Hindlimb muscle (tissue), 1 donor: ENCODE data around the gene CYS1. TPM values are rescaled to one million over a fixed set of nuclear protein-coding genes. Genes with fewer than 3 reads are reported as not detected.
"Not testable (repeated sequence)": the region's sequence is repeated elsewhere in the genome, so short reads cannot be mapped to it uniquely, and the experiment has no call there.

Experiments
- DNase-seq: peaks from one replicate; pipeline ENCODE4 v3.0.0-alpha.2; 2013
- polyA plus RNA-seq: library from polyadenylated mRNA; unstranded; fragments of 120-200 nt; gene quantifications from one replicate; pipeline ENCODE4 v1.2.1, GENCODE V29; 2013; ENCODE audit not compliant: insufficient read length

CYS1 gene
- polyA plus RNA-seq: 14.0 TPM

DNA sequence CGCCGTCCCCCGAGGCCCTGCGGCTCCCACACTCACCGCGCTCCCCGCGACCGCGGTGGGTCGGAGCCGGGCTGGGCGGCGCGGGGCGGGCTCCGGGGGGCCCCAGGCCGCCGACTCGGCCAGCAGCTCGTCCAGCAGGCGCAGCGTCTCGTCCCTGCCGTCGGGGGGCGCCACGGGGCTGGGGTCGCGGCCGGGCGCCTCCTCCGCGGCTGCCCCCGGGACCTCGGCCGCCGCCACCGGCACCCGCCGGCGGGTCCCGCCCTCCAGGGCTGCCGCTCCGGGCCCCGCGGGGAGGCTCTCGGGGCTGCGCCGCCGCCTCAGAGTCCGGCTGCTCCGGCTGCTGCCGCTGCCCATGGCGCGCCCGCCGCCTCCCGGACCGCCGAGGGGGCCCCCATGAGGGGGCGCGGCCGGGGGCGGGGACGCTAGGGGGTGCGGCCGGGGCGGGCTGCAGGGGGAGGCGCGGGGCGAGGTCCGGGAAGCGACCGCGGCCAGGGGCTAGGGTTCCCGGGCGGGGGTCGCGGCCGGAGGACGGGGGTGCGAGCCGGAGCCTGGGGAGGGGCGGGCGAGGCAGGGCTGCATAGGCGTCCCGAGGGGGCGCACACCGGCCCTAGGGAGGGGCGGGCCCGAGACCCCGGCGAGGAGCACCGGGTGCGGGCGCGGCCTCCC lies at the start of gene CYS1:
Gene CYS1, minus strand, starts transcription at position 542 of the 666 bp plus-strand sequence. Its CDS starts 188 bp downstream, at position 354.
- no peak for DNase-seq

DNA sequence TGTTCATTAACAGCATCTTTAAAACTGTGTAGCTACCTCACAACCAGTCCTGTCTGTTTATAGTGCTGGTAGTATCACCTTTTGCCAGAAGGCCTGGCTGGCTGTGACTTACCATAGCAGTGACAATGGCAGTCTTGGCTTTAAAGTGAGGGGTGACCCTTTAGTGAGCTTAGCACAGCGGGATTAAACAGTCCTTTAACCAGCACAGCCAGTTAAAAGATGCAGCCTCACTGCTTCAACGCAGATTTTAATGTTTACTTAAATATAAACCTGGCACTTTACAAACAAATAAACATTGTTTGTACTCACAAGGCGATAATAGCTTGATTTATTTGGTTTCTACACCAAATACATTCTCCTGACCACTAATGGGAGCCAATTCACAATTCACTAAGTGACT lies 49.3 kb upstream of the CYS1 start:
- DNase-seq: no peak

- no peak for DNase-seq
Observed at GRCh38 chr2:10128420-10128819, 48.2 kb upstream of the CYS1 start.

GRCh38 chr2:10126632-10127026 lies 46.4 kb upstream of the CYS1 start:
- DNase-seq: no peak

DNA sequence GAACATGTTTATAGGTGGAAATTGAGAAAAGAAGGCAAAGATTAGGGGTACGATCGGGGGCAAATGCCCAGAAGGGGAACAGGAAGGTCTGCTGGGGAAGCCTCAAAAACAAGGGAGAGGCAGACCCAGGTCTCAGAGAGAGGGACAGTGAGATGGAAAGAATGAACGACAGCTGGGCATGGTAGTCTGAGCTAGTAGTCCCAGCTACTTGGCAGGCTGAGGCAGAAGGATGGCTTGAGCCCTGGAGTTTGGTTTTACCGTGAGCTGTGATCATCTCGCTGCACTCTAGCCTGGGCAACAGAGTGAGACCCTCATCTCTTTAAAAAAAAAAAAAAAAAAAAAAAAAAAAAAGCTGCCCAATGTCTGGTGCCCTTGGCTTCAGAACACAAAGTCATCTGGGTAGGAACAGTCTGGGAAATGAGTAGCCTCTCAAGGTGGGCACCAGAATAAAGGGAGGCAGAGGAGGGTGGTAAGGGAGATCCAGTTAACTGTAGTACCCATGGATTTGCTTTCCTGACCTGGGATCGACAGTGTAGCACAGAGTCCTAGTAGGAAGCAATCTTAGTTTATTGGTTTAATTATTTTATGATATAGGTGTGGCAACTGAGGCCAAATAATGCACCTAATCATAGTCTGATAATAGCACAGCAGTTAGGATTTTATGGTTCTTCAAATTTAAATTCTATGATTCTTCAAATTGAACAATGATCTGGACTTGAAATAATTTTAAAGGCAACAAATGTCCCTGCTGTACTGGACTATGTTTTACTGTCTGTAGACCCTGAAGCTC lies 45.8 kb upstream of the CYS1 start:
- DNase-seq: no peak

GRCh38 chr2:10124538-10125045 lies 44.4 kb upstream of the CYS1 start:
- peak; percentile 69 for DNase-seq

- DNase-seq: no peak
Observed at GRCh38 chr2:10123281-10123680, 43.1 kb upstream of the CYS1 start.

DNA sequence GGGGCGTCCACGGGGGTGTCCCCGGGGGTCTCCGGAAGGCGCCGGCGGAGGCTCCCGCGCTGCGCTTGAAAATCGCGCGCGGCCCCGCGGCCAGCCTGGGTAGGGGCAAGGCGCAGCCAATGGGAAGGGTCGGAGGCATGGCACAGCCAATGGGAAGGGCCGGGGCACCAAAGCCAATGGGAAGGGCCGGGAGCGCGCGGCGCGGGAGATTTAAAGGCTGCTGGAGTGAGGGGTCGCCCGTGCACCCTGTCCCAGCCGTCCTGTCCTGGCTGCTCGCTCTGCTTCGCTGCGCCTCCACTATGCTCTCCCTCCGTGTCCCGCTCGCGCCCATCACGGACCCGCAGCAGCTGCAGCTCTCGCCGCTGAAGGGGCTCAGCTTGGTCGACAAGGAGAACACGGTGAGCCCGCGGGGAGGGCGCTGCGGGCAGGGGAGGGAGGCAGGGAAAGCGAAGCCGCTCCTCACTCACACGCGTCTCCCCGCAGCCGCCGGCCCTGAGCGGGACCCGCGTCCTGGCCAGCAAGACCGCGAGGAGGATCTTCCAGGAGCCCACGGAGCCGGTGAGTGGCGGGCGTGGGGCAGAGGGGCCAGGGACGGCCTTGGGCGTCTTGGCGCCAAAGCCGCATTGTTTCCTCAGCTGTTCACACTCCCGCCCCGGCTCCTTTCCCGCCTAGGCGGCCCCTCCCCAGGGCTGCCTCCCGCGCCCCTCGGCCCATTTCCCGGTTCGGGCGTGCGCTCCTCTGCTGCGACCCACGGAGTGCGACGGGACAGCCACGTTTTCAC lies 42.5 kb upstream of the CYS1 start, which contains the start of gene RRM2:
Gene RRM2, plus strand, starts transcription at position 240 of the 781 bp plus-strand sequence. Its CDS starts 60 bp downstream, at position 300.
- DNase-seq: peak; percentile 93

DNA sequence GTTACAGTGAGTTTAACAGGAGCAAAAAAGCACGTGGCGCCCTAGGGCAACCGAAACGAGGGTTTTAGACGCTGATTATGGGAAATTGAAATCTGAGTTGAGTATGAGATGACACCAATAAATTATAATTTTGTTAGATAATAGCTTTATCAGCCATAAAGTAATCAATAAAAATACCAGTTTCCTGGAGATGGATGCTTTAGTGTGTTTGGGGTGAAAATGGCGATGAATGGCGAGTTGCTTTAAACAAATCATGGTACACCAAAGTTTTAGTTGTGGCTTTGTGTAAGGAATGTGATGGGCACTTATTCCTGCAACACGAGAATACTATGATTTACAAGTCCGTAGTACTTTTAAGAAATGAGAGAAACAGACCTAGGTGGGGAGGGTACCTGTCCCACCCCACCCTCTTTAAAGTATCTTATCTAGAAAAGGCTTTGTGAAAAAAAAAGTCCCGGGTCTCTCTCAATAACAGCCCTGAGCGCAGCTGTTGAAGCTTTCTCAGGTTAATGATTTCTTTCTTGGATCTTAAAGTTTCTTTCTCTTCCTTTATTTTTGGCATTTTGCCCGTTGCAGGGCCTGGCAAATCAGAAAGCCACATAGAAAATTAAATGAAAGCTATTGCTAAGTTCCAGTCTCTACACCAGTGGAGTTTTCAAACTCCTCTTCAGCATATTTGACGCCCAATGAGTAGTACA lies 40.8 kb upstream of the CYS1 start:
- DNase-seq: no peak

DNA sequence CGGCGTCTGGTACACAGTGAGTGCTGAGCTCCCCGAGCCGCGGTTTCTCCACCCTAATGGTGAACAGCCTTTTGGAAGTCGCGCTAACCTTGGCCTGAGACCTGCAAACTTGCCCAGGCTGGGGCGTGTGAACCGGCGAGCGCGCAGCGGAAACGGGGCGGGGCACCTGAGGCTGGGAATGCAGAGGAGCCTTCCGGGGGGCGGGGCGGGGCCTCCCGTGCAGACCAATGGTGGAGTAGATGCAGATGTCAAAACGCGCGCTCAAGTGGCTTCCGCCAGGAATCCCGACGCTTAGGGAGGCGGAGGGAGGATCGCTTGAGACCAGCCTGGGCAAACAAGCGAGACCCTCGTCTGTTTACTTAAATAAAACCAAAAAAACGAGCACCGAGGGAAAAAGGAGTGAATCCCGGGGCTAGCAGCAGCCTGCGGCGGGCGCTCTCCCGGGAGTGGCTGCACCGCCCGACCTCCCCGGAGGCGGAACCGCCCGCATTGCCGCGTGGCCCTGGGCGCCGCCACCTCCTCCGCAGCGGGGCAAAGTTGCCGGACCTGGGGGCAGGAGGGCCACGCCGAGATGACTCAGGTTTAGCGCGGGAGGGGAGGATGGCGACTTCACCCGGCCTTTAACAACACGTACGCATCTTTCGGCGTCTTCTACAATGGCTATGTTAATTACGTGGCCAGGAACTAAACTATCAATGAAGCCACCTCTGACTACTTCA lies 40.1 kb upstream of the CYS1 start:
- DNase-seq: peak; percentile 79

GRCh38 chr2:10119601-10120157 lies 39.5 kb upstream of the CYS1 start:
- no peak for DNase-seq

DNA sequence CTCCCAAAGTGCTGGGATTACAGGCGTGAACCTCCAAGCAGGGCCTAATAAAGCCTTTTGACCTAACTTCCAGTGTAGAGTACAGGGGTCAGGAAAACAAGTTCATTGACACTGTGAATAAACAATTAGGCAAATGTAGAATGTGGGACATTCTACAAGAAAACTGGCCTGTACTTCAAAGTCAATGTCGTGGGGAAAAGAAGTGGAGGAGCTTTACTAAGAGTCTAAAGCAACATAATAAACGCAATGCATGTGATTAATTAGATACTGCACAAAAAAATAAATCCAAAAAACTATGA lies 38.8 kb upstream of the CYS1 start:
- no peak for DNase-seq

DNA sequence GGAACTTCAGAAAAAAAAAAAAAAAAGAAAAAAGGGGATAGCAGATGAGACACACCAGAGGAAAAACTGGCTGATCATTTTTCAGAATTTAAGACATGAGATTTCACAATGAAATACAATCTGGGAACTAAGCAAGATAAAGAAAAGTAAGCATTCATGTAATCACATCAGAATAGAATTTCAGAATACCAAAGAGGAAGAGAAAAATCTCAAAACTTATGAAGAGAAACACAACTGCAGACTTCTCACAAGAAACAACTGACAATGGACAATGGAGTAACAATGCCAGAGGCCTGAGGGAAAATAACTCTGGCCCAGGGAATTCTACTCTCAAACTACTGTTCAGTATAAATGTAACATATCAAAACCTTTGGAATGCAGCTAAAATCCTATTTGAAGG lies 29.1 kb upstream of the CYS1 start:
- no peak for DNase-seq

- not testable (repeated sequence) for DNase-seq
Observed at GRCh38 chr2:10104906-10105305, 24.7 kb upstream of the CYS1 start.

DNA sequence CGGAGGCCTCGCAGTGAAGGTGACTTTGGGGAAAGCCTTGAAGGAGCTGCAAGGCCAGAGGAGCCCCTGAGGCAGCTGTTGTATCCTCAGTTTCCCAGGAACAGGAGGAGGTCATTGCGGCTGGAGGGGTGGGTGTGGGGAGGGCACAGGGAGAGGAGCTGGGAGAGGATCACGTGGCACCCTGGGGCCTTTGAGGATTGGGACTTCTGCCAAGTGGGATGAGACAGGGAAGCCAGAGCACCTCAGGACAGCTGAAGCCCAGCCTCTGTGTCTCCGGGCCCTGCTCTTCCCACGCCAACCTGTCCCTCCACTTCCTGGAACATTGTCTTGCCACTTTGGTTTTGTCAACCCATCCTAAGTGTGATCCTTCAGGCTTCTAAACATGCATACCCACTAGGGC lies 23.0 kb upstream of the CYS1 start:
- no peak for DNase-seq

- DNase-seq: no peak
Observed at GRCh38 chr2:10101491-10101890, 21.3 kb upstream of the CYS1 start.

GRCh38 chr2:10097352-10098148 lies 17.3 kb upstream of the CYS1 start:
- DNase-seq: peak; percentile 68

DNA sequence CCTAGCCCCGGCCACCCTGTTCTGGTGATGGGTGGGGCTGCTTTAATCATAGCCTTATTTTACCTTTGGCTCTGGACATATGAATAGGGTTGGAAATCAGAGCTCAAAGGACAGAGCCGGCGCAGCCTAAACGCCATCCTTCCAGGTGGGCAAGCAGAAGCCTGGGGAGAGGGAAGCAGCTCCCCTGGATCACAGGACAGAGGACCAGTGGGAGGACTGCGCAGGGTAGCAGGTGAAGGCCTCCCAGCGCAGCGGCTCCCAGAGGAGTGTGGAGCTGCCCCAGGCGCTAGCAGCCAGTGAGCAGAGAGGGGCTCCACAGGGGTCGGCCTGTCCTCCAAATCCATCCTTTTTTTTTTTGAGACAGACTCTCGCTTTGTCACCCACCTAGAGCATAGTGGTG lies 16.4 kb upstream of the CYS1 start:
- no peak for DNase-seq

DNA sequence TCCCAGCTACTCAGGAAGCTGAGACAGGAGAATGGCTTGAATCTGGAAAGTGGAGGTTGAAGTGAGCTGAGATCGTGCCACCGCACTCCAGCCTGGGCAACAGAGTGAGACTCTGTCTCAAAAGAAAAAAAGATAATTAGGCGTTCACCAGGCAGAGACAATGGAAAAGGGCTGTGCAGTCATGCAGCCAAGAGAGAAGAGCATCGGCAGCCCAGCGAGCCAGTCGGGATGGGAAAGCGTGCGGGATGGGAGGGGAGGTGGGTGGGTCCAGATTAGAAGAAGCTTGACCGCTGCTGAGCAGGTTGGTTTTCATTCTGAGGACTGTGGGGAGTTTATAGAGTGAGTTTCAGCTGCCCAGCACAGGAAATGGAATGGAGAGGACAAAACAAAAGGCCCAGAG lies 15.0 kb upstream of the CYS1 start:
- no peak for DNase-seq

GRCh38 chr2:10094271-10094814 lies 14.1 kb upstream of the CYS1 start:
- DNase-seq: no peak
